HG02852 (cell line): Measurements from ENCODE around the gene PIP5KL1.

ENCODE experiments used
- ATAC-seq: cut with Tn5 transposase; IDR thresholded peaks from one replicate; pipeline ENCODE4 v1.9.1; 2021; ENCODE audit warnings: mild to moderate bottlenecking, moderate library complexity; ENCODE audit not compliant: unreplicated experiment

The PIP5KL1 gene

DNA sequence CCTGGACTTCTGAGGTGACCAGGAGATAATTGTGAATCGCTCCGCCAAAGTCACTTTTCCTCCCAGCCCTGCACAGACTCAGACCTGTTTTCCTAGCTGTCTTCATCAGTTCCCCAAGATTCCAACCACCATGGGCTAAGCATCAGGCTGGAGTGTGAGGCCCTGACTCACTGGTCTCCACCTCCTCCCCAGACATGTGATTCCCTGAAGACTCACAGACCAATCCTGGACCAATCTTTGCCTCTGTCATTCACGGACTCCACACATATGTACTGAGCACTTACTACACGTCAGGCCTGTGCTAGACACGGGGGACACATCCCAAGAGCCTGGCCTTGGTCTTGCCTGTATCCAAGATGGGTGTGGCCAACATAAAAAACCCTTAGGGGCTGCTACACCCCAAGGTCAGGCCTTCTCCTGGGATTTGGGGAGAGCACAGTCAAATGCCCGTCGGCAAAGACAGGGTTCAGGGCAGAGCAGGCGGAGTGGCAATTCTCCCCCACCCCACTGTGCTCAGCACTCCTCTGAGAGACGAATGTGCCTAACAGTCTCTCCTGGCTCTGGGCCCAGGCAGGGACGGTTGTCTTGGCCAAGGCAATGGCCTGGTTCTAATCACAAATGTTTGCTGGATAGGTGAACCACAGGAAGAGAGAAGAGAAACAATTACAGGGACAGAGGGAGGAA is 38.3 kb upstream of the PIP5KL1 start:
- no peak for ATAC-seq

GRCh38 chr9:127968042-127968441 is 37.5 kb upstream of the PIP5KL1 start:
- no peak for ATAC-seq

DNA sequence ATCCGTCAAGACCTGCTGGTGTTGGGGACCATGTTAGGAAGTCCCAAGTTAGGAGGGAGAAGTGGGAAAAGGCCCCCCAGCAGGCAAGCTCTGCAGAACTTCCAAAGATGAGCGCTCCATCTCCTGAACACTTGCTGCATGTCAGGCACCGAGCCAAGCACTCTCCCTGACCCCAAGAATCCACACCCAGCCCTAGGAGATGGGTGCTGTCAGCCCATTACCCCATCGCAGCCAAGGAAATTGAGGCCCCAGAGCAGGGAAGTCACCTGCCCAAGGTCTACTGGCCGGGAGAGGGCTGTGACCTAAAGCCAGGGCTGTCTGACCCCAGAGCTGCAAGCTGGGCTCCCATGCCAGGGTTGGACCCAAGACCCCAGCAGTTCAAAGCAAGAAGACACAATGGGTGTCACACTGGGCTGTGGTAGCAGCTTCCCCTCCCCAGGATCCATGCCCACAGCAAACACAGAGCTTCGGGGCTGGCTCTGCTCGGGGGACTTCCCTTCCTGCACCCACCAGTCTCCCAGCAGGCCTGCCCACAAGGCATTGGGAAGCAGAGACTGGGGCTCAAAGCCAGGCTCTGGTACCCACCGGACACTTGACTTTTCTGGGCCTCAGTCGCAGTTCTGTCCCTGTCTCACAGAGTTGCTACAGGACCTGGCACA is 36.7 kb upstream of the PIP5KL1 start:
- no peak for ATAC-seq

- no peak for ATAC-seq
These were observed 36.0 kb upstream of the PIP5KL1 start for GRCh38 chr9:127966416-127967150.

DNA sequence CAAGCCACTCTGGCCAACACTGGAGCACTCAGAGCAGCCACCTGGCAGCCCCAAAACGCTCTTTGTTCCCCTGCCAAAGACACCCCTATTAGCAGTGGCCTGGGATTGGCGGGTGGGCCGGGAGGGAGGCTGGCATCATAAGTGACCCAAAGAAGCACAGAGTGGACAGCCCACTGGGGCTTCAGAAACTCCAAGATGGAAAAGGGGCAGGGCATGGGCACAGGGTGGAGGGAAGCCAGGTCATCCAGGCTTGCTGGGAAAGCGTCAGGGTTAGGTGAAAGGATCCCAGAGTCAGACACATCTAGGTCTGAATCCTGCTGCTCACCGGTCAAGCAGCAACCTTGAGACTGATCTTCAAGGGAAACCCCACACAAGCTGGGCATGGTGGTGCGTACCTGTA is 35.4 kb upstream of the PIP5KL1 start:
- no peak for ATAC-seq

- ATAC-seq = no peak
These were observed 32.9 kb upstream of the PIP5KL1 start for GRCh38 chr9:127963359-127964064.

DNA sequence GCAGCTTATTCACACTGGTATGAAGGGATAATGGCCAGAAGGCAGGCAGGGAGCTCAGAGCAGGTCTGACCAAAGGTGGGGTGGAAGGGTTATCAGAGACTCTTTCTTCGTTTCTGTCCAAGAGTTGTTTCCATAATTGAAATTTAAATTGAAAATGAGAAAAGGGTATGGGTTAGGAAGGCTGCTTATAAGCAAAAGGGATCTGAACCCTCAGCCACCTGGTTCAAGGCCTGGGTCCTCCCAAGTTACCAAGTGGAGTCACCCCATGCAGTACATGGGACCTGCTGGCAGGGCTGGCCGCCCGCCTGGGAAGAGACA is 32.4 kb upstream of the PIP5KL1 start:
- no peak for ATAC-seq

GRCh38 chr9:127962278-127962677 is 31.7 kb upstream of the PIP5KL1 start:
- no peak for ATAC-seq

- ATAC-seq = no peak
These were observed 31.1 kb upstream of the PIP5KL1 start for GRCh38 chr9:127961613-127962155.

DNA sequence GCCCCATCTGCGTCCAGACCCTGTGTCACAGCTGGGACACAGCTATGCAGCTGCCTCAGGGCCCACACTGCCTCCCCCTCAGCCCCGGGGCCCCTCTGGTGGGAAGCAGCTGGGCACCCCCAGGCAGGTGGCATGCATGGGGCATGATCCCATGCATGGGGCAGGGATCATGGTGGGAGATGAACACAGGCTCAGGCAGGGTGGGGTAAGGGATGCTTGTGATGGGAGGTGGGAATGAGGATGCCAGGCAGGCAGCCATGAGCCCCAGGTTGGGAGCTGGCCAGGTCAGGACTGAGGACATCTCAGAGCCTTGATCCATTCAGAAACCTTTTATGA is 30.5 kb upstream of the PIP5KL1 start:
- ATAC-seq = no peak

GRCh38 chr9:127960410-127961154 is 30.0 kb upstream of the PIP5KL1 start:
- ATAC-seq = no peak

DNA sequence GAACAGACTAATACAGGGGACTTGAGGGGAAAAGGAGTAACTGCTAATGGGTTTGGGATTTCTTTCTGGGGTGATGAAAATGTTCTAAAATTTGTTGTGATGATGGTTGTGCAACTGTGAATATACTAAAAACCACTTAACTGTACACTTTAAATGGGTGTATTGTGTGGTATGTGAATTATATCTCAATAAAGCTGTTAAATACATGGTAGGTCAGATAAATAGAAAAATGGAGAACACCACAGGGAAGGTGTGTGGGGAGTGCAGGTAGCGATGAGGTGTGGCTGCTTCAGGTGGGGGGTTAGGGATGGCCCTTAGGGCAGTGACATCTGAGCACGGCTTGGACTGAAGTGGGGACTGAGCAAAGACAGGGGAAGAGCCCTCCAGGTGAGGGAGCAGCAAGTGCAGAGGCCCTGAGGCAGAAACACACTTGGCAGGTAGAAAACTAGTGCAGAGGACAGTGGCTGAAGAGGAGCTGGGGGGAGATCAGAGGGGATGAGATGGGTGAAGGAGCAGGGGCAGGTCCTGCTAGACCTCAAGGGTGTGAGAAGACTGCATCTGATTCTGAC is 29.3 kb upstream of the PIP5KL1 start:
- ATAC-seq = no peak

- ATAC-seq = no peak
These were observed 28.8 kb upstream of the PIP5KL1 start for GRCh38 chr9:127959398-127959797.

GRCh38 chr9:127958728-127959127 is 28.2 kb upstream of the PIP5KL1 start:
- ATAC-seq = no peak

GRCh38 chr9:127955294-127956015 is 24.9 kb upstream of the PIP5KL1 start:
- ATAC-seq = no peak

DNA sequence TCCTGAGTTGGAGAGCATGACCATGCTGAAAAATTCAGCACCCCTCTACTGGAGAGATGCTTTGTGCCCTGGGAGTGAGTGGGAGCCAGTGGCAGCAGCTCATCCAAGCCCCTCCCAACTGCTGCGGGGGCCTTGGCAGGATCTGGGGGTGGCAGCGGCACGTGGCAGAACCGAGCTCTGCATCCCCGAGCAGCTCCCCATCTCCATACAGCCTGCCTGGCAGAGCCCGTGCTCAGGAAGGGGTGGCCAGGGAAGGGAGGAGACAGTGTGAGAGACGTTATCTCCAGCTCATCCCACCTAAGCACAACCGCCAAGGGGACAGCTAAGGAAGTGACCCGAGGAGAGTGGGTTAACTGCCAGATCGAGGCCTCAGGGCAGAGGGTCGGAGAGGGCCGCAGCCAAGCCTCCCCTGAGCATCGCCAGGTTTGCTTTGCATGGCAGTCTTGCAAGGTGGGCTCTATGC is 24.3 kb upstream of the PIP5KL1 start:
- no peak for ATAC-seq

GRCh38 chr9:127953768-127954505 is 23.4 kb upstream of the PIP5KL1 start:
- no peak for ATAC-seq

GRCh38 chr9:127953154-127953553 is 22.6 kb upstream of the PIP5KL1 start:
- no peak for ATAC-seq
